Spleen (tissue), 11 donors: ENCODE data around the gene S100A1. TPM values are rescaled to one million over a fixed set of nuclear protein-coding genes. Genes with fewer than 3 reads are reported as not detected.

Experiments
- DNase-seq: peaks from one replicate; pipeline ENCODE4 v3.0.0-alpha.2; 2020
- H3K27ac ChIP-seq, 8 donors: fragments of 200-600 bp; sonication (generic) in 7 of 8; 1 replicate in 4 of 8; 2 replicates in 4 of 8; pipeline versions ENCODE4 v1.5.0 to v1.8.0; 2016 to 2021; ENCODE audit warnings: inconsistent platforms in 4 of 8, mild to moderate bottlenecking in 4 of 8, moderate library complexity in 1 of 8
- H3K27me3 ChIP-seq, 7 donors: fragments of 200-600 bp; sonication (generic) in 6 of 7; replicated peaks in 1 of 7; 1 replicate in 4 of 7; 2 replicates in 3 of 7; pipeline versions ENCODE4 v1.5.0 to v1.8.0; 2016 to 2021; ENCODE audit warnings: inconsistent platforms in 3 of 7, mild to moderate bottlenecking in 1 of 7
- H3K36me3 ChIP-seq, 6 donors: fragments of 200-600 bp; sonication (generic) in 5 of 6; 1 replicate in 4 of 6; 2 replicates in 2 of 6; pipeline versions ENCODE4 v1.5.0 to v1.8.0; 2016 to 2021; ENCODE audit warnings: inconsistent platforms in 2 of 6
- H3K4me1 ChIP-seq, 6 donors: fragments of 200-600 bp; sonication (generic) in 5 of 6; 1 replicate in 3 of 6; 2 replicates in 3 of 6; pipeline versions ENCODE4 v1.5.0 to v1.8.0; 2016 to 2021; ENCODE audit warnings: inconsistent platforms in 3 of 6
- H3K4me3 ChIP-seq, 8 donors: fragments of 200-600 bp; sonication (generic) in 7 of 8; 1 replicate in 4 of 8; 2 replicates in 4 of 8; pipeline versions ENCODE4 v1.5.0 to v1.8.0; 2016 to 2021; ENCODE audit warnings: inconsistent platforms in 4 of 8, mild to moderate bottlenecking in 4 of 8, moderate library complexity in 2 of 8
- H3K9me3 ChIP-seq, 8 donors: fragments of 200-600 bp; sonication (generic) in 7 of 8; 1 replicate in 4 of 8; 2 replicates in 4 of 8; pipeline versions ENCODE4 v1.5.0 to v1.8.0; 2016 to 2021; ENCODE audit warnings: inconsistent platforms in 4 of 8
- POLR2A ChIP-seq, 3 donors: fragments of 450-650 bp; IDR thresholded peaks; one replicate each; pipeline ENCODE4 v1.5.1; 2017; ENCODE audit warnings: antibody characterized with exemption in 3 of 3, mild to moderate bottlenecking in 1 of 3
- POLR2AphosphoS5 ChIP-seq, 3 donors: sonication (generic); formaldehyde crosslinking; IDR thresholded peaks; one replicate each; pipeline ENCODE4 v1.5.1; 2017; ENCODE audit warnings: antibody characterized with exemption in 3 of 3
- WGBS, 5 donors: extraction: QIAGEN DNeasy Blood & Tissue Kit in 3 of 5; methylation state at CpG; one replicate each; pipeline versions ENCODE4 v1.1.5 to v1.1.7; 2013 to 2018; 5-methylcytosine and 5-hydroxymethylcytosine counted together
- intact Hi-C: fragments of 100-400 bp; cut with DNase I; formaldehyde crosslinking; loops from one replicate; pipeline ENCODE4 v1.15.0; 2023; ENCODE audit warnings: low total_unique reads
- polyA plus RNA-seq, 3 donors: library from polyadenylated mRNA; stranded (reverse); fragments of 200-250 nt; gene quantifications; one replicate each; pipeline ENCODE4 v1.2.1, GENCODE V29; 2013
- total RNA-seq, 7 donors: library from RNA; depleted of rRNA in 3 of 7; stranded (reverse); fragments of >200 nt in 3 of 7; fragmentation: NEBNext Ultra II Directional in 4 of 7; extraction: Animal tissue kit (Norgen Biotek cat#: 25700) in 4 of 7; gene quantifications; one replicate each; pipeline versions ENCODE4 v1.1.0 to v1.2.1, GENCODE V29; 2016 to 2021
- TF ChIP-seq, protein P1 (sequence below), 11 experiments: fragments of 200-600 bp in 7 of 11; fragments of 450-650 bp in 4 of 11; sonication (generic) in 4 of 11; IDR thresholded peaks in 8 of 11; conservative IDR thresholded peaks in 3 of 11; 1 replicate in 7 of 11; 2 replicates in 4 of 11; pipeline versions ENCODE4 v1.4.0 to v1.8.0; 2016 to 2021; ENCODE audit warnings: antibody characterized with exemption in 11 of 11, inconsistent platforms in 4 of 11, mild to moderate bottlenecking in 1 of 11
- donor health status: healthy with polysubstance abuse.
- donor health status: DM: no; HTN: no; CAD: no; lungs with moderate emphysema.
- donor health status: DM: no; HTN: no; CAD: no.
- donor health status: Bipolar disorder and iron deficiency.
- donor health status: healthy.
- donor health status: DM: no; HTN: no; CAD: no.
- donor health status: DM: yes; HTN: yes; CAD: no.

S100A1 gene
- total and polyA plus RNA-seq, 10 donors = 1.7 to 39.7 (median 5.4) TPM; not detected in 6

DNA sequence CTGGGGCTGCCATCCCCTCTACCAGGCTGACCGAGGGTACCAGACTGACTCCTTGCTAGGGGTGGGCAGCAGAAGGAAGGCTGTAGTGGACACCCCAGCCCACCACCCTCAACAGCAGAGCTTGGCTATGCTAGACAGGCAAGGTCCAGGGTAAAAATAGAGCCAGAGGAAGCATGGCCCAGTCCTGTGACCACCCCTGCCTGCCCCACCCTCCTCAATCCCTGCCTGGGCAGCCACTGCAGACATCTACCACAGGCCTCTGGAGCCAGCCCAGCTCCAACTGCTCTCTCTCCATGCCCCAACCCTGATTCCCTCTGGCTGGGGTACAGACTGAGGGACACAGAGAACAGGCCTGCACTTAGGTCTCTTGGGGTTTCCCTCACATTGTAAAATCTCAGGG is 1.7 kb downstream of the S100A1 start:
- H3K4me1 ChIP-seq = peaks cover 0 to 80% (median 29%) of the 10 kb centered on the region in 6 donors
- H3K27ac ChIP-seq = peak overlapping the region in 7 of 8 donors; percentile 22 to 84 (median 38)
- 67 to 100% (median 93%) methylated on average over 1 of the region's 1 CpG for WGBS, 5 donors
- H3K36me3 ChIP-seq = peaks cover 0 to 6% (median 0%) of the 10 kb centered on the region in 6 donors
- H3K9me3 ChIP-seq = no peaks in the 10 kb centered on the region
- no peak for TF ChIP-seq POLR2AphosphoS5 (IDR thresholded peaks at IDR 0.05)
- TF ChIP-seq POLR2A (IDR thresholded peaks at IDR 0.05) = no peak
- TF ChIP-seq, protein P1, sequence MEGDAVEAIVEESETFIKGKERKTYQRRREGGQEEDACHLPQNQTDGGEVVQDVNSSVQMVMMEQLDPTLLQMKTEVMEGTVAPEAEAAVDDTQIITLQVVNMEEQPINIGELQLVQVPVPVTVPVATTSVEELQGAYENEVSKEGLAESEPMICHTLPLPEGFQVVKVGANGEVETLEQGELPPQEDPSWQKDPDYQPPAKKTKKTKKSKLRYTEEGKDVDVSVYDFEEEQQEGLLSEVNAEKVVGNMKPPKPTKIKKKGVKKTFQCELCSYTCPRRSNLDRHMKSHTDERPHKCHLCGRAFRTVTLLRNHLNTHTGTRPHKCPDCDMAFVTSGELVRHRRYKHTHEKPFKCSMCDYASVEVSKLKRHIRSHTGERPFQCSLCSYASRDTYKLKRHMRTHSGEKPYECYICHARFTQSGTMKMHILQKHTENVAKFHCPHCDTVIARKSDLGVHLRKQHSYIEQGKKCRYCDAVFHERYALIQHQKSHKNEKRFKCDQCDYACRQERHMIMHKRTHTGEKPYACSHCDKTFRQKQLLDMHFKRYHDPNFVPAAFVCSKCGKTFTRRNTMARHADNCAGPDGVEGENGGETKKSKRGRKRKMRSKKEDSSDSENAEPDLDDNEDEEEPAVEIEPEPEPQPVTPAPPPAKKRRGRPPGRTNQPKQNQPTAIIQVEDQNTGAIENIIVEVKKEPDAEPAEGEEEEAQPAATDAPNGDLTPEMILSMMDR (IDR thresholded peaks at IDR 0.05 in 8 of 11, conservative IDR thresholded peaks at IDR 0.05 in 3 of 11) = no peak
- no peak for DNase-seq
- intact Hi-C loops = no loop called here
- no peaks in the 10 kb centered on the region for H3K27me3 ChIP-seq
- no peak overlapping the region for H3K4me3 ChIP-seq

GRCh38 chr1:153630384-153630783 is 2.1 kb downstream of the S100A1 start:
- Histone ChIP-seq H3K36me3 (peaks cover 0 to 6% (median 0%) of the 10 kb centered on the region in 6 donors), H3K4me3 (no peak overlapping the region), H3K9me3 (no peaks in the 10 kb centered on the region), H3K4me1 (peaks cover under 1 to 80% (median 31%) of the 10 kb centered on the region in 6 donors), H3K27ac (peak overlapping the region in 7 of 8 donors; percentile 22 to 84 (median 38)), H3K27me3 (no peaks in the 10 kb centered on the region)
- TF ChIP-seq POLR2AphosphoS5 (IDR thresholded peaks at IDR 0.05) = no peak
- DNase-seq = no peak
- intact Hi-C loops = no loop called here
- 85 to 98% (median 88%) methylated on average over 7 of the region's 7 CpGs for WGBS, 5 donors

DNA sequence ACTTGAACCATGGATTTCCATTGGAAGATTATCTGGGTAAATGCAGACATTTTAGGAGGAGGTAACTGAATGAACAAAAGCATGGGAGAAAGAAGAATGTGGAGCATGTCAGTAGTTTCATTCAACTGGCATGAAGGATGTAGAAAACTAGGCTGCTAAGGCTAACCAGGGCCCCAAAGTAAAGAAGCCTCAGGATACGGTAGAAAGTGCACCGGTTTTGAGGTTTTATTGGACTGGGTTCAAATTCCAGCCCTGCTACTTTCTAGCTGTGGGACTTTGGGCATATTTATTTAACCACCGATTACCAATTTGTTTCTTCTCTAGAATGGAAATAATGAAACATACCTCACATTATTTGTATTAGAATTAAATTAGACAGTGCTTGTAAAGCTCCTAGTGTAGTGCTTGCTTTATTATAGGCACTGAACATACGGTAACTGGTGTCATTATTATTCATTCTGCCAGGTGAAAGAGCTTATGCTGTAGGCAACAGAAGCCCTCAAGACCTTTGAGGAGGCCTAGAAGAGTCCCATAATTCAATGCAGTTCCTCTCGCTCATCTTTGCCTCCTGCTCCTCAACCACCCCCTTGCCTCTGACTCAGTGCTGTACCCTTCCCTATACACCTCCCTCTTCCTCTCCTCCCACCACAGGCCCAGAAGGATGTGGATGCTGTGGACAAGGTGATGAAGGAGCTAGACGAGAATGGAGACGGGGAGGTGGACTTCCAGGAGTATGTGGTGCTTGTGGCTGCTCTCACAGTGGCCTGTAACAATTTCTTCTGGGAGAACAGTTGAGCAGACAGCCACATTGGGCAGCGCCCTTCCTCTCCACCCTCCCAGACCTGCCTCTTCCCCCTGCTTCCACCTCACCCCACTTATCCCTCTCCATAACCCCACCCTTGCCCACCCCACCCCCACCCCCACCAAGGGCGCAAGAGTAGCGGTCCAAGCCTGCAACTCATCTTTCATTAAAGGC is 3.1 kb downstream of the S100A1 start:
- 77 to 86% (median 84%) methylated on average over 10 of the region's 10 CpGs for WGBS, 5 donors
- TF ChIP-seq, protein P1 (IDR thresholded peaks at IDR 0.05 in 8 of 11, conservative IDR thresholded peaks at IDR 0.05 in 3 of 11) = no peak
- TF ChIP-seq POLR2AphosphoS5 (IDR thresholded peaks at IDR 0.05) (no peak), POLR2A (IDR thresholded peaks at IDR 0.05) (no peak)
- Histone ChIP-seq H3K36me3 (peaks cover 0 to 15% (median 3%) of the 10 kb centered on the region in 6 donors), H3K27ac (peak overlapping the region in 5 of 8 donors; percentile 22 to 84 (median 27)), H3K4me1 (peaks cover 8 to 80% (median 36%) of the 10 kb centered on the region in 6 donors), H3K9me3 (no peaks in the 10 kb centered on the region), H3K4me3 (no peak overlapping the region), H3K27me3 (no peaks in the 10 kb centered on the region)
- intact Hi-C loops = no loop called here
- DNase-seq = no peak

DNA sequence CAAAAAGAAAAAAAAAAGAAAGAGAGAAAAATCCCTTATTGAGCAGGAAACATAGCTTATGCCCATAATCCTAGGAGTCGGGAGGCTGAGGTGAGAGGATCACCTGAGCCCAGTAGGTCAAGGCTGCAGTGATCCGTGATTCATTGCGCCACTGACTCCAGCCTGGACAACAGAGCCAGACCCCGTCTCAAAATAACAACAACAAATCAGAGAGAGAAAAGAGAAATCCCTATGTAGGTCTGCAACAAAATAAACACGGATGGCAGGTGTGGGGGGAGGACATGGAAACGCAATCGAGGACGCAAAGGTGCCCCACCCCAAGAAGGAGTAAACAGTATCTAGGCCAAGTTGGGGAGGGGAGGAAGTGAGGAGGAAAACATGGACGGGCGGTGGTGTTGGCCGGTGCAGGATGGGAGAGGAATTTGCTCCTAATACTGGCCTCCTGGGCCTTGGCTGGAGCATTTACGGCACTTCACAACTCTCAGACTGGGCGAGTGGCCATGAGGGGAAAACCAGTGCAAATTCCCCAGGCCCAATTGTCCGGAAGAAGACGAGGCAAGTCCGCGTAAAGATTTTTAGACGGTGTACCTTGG is 5.0 kb downstream of the S100A1 start:
- Histone ChIP-seq H3K27ac (peak overlapping the region; percentile 98 to 100 (median 99)), H3K4me1 (peaks cover 18 to 76% (median 43%) of the 10 kb centered on the region in 6 donors), H3K36me3 (peaks cover 8 to 34% (median 22%) of the 10 kb centered on the region in 6 donors), H3K9me3 (no peaks in the 10 kb centered on the region), H3K4me3 (peak overlapping the region in 7 of 8 donors; percentile 63 to 75 (median 70)), H3K27me3 (no peaks in the 10 kb centered on the region)
- intact Hi-C loops = no loop called here
- WGBS, 5 donors = 48 to 73% (median 63%) methylated on average over 18 of the region's 18 CpGs
- TF ChIP-seq, protein P1 (IDR thresholded peaks at IDR 0.05 in 8 of 11, conservative IDR thresholded peaks at IDR 0.05 in 3 of 11) = no peak
- peak in 1 of 3 donors; percentile 72 for TF ChIP-seq POLR2A (IDR thresholded peaks at IDR 0.05)
- TF ChIP-seq POLR2AphosphoS5 (IDR thresholded peaks at IDR 0.05) = no peak
- DNase-seq = no peak
